Measurements from ENCODE around the gene LRRTM4.

Gene LRRTM4

GRCh38 chr2:77013457-77013856, 508.7 kb downstream of the LRRTM4 start:
- TF ChIP-seq CTCF (IDR thresholded peaks at IDR 0.05; ENCODE audit: extremely low read depth, missing control alignments): no peak
- DNase-seq (ENCODE audit: low spot score): no peak

- TF ChIP-seq CTCF (IDR thresholded peaks at IDR 0.05; ENCODE audit: extremely low read depth, missing control alignments): peak; percentile 3
- no peak for DNase-seq (ENCODE audit: low spot score)
Measured at GRCh38 chr2:77009307-77009706, 512.9 kb downstream of the LRRTM4 start.

GRCh38 chr2:77008853-77009252, 513.3 kb downstream of the LRRTM4 start:
- no peak for TF ChIP-seq CTCF (IDR thresholded peaks at IDR 0.05; ENCODE audit: extremely low read depth, missing control alignments)
- no peak for DNase-seq (ENCODE audit: low spot score)

GRCh38 chr2:77007686-77008085, 514.5 kb downstream of the LRRTM4 start:
- no peak for DNase-seq (ENCODE audit: low spot score)
- TF ChIP-seq CTCF (IDR thresholded peaks at IDR 0.05; ENCODE audit: extremely low read depth, missing control alignments): no peak

GRCh38 chr2:77005522-77005921, 516.7 kb downstream of the LRRTM4 start:
- no peak for DNase-seq (ENCODE audit: low spot score)
- no peak for TF ChIP-seq CTCF (IDR thresholded peaks at IDR 0.05; ENCODE audit: extremely low read depth, missing control alignments)

- no peak for TF ChIP-seq CTCF (IDR thresholded peaks at IDR 0.05; ENCODE audit: extremely low read depth, missing control alignments)
- DNase-seq (ENCODE audit: low spot score): no peak
Measured at GRCh38 chr2:77001895-77002294, 520.3 kb downstream of the LRRTM4 start.

GRCh38 chr2:76998704-76999103, 523.5 kb downstream of the LRRTM4 start:
- no peak for DNase-seq (ENCODE audit: low spot score)
- no peak for TF ChIP-seq CTCF (IDR thresholded peaks at IDR 0.05; ENCODE audit: extremely low read depth, missing control alignments)
